GM19035 (cell line): ENCODE results near the gene ZNF285.
"Not testable (repeated sequence)": the region's sequence is repeated elsewhere in the genome, so short reads cannot be mapped to it uniquely, and the experiment has no call there.

Source experiments
- ATAC-seq: cut with Tn5 transposase; IDR thresholded peaks from one replicate; pipeline ENCODE4 v1.9.1; 2021; ENCODE audit not compliant: unreplicated experiment

ZNF285 gene

DNA sequence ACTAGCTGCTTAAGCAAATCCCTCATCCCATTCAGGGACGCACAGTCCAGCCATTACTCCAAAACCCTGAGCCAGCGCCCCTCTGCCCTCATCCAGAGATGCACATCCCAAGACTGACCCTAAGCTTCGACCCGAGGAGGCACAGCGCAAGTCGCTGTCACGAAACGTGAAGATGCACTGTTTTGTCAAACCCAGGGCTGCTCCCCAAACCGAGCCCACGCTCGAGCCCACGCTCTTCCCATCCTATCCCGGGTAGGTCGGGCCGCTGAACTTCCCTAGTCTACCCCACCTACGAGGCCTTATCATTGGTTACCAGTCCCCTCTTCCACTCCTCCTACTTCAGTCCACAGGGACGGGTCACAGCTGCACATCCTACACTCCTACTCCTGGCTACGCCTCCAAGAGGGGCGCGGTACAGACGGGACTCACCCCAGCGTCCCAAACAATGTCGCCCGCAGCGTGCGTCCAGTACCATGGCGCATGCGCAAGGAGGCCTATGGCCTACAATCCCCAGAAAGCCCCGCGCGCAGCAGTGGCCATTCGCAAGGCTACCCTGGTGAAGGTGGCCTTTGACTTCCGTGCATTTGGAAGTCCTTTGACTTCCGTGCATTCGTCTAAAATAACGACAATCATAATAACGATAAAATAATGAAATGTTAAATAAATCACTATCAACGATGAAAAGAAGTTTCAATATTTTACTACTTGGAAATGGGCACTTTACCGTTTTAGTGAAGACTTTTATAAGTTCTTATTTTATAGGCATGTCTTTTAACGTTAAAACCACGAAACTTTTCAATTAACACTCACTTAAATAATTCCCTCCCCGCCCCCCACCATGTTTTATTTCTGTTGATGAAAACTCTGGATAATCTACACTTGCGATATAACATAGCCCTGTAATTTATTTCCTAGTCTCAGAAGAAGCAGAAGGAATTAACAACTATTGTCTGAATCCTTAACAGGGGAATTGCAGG, at the start of gene ZNF285:
TSS of gene ZNF285 (minus strand) at position 470 of the 977 bp plus-strand sequence. CDS start 4,395 bp downstream, outside the sequence.
- ATAC-seq, result no peak

DNA sequence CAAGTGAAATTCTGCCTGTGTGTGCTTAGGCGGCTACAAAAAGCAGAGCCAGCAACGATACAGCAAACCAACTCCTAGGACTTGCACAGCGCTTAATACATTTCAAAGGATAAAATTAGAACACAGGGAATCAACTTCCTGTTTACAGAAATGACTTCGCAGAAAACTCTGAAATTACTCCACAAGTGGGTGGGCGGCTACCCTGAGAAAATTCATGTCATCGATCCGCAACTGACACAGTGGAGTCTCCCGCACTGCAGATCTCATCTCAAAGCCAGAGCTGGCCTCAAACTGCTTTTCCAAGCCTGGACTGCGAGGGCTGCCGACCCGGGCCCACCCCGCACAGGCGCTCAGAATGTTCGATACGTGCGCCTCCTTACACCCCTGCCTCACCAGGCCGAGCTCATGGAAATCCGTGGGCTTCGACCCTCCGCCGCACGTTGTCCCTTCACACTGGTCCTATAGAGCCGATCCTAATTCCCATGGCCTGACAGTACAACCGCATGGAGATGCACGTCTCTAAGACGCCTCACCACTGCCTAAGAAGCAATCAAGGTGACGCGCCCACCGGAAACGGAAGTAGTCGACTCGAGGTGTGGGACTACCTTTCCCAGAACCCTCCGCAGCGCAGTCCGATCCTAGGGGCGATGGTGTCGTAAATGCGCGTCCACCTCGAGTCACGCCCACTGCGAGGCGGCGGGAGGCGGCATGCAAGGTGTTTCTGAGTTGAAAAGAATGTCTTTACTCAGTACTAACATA, 46.7 kb upstream of the ZNF285 start, which contains the start of gene ZNF229:
TSS of gene ZNF229 (minus strand) at position 557 of the 759 bp plus-strand sequence. CDS start 5,625 bp downstream, outside the sequence.
- no peak for ATAC-seq

DNA sequence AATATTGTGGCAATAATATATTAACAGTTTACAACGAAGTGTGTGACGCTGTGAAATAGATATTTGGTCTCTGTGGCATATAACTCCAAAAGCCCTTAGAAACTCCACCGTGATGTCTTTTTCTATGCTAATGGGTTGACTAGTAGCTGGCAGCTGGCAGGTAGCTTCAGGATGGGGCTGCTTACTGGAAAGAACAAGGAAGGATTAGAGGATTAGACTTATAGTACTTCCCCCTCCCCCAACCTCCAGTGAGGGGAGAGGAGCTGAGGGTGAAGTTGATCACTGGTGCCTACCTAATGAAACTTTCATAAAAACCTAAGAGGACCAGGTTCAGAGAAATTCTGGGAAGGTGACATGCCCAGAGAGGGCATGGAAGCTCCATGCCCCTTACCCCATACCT, 37.0 kb upstream of the ZNF285 start:
- no peak for ATAC-seq

DNA sequence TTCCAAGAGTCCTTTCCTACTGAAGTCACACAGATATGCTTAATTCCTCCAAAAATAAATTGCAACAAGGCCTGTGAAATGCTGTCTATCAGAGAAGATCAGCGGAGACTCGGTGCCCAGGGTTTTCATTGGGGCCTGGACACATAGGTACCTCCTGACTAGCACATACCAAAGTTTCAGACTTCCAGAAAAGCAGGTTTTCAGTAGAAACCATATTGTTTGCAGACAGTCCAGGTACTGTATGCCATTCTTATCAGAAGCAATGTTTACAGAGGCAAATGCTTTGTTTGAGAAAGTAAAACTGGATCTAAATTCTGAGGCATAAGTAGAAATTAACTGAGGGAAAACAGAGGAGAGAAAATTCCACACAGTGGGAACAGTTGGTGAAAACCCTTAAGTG, 34.0 kb upstream of the ZNF285 start:
- no peak for ATAC-seq

DNA sequence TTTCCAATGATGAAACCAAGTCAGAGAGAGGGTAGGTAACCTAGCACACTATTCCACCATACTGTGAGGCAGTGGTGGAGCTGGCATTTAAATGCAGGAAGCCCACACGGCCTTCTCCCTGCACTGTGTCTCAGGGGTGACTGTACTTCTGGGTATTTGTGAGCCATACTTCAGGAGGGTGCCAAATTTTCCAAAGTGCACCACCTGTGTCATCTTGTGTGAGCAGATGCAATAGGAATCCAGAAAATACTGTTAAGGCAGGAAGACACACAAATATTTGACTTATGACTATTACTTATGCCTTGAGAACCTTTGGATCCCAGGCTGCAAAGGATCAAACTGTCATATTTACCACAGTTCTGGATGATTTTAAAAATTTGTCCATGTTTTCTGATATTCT, 29.5 kb upstream of the ZNF285 start:
- no peak for ATAC-seq

DNA sequence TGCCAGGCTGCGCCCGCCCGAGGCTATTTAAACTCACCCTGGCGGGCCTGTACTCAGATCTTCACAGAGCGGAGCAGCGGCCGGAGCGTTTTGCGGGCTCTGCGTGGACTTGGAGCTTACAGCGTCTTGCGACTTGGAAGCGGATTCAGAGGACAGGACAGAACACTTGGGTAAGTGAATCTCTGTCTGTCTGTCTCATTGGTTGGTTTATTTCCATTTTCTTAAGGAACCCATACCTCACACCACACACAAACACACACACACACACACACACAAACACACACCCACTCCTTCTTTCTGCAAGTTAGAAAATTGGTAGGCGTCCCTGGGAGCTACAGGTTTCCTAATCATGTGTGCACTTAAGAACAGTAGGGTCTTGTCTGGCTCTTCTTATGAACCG, 14.1 kb upstream of the ZNF285 start:
- ATAC-seq, result not testable (repeated sequence)

DNA sequence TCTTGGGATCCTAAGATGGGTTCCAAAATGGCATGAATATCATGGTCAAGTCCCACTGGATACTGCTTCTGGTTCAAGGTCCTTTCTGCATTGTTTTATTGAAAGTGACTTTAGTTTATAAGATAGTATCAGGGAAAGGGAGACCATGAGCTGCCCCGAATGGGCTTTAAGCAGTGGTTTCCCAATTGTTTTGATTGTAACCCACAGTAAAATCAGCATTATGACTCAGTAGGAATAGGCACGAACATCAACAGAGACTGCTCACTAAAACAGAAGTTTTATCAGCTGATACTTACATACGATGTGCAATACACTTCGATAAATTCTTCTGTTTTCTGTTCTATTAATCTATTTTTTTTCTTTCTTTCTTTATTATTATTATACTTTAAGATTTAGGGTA, 12.1 kb downstream of the ZNF285 start:
- ATAC-seq, result not testable (repeated sequence)

DNA sequence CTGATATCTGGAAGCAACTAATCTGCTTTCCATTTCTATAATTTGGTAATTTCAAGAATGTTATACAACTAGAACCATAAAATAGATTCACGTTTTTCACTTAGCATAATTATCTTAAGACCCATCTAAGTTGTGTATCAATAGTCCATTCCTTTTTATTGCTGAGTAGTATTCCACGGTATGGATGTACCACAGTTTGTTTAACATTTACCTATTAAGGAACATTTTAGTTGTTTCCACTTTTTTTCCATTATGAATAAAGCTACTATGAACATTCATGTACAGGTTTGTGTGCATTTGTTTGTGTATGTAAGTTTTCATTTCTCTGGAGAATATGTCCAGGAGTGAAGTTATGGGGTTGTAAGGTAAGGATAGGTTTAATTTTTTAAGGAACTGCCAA, 26.6 kb downstream of the ZNF285 start:
- ATAC-seq, result no peak

DNA sequence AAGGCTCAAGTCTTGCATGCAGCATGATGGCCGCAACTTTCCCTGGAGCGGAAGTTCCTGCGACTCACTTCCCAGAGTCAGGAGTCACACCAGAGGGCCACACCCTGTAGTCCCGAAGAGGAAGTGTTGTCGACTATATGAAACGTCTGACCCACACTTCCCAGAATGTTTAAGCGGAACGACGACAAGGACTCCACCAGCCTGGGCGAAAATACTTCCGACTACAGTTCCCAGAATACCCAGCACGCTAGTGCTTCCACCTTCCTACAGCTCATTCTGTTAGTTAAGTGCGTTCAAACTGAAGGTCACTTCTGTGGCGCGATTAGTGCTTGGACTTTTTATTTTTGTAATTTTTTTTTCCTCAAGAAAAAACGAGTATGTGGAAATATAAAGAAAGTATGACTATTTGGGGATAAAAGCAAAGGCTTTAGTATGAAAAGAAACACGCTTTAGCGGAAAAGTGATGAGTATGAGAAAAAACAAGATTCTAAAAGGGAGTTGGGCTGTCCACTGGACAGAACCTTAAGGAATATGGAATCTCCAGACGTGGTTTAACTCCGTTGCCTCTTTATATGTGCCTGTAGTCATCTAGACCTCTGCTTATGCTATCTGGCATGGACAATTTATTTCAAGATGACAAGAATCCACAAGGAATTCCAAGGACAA, 29.5 kb downstream of the ZNF285 start:
- ATAC-seq, result no peak

DNA sequence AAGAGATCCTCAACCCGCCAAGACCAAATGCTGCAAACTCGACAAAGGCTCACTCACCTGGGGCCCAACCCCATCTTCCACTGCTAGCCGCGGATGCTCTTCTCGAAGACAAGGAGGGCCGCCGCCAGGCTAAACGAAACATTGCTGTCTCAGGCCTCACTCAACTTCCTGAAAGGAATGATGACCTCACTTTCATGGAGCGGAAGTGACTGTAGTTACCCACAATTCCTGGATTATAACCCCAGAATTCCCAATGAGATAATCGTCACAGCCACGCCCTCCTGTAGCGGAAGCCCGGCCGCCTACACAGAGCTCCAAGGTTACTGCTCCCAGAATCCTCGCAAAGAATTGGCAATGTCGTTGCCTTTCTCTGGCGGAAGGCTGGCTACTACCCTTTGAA, 34.4 kb downstream of the ZNF285 start:
- ATAC-seq, result no peak

DNA sequence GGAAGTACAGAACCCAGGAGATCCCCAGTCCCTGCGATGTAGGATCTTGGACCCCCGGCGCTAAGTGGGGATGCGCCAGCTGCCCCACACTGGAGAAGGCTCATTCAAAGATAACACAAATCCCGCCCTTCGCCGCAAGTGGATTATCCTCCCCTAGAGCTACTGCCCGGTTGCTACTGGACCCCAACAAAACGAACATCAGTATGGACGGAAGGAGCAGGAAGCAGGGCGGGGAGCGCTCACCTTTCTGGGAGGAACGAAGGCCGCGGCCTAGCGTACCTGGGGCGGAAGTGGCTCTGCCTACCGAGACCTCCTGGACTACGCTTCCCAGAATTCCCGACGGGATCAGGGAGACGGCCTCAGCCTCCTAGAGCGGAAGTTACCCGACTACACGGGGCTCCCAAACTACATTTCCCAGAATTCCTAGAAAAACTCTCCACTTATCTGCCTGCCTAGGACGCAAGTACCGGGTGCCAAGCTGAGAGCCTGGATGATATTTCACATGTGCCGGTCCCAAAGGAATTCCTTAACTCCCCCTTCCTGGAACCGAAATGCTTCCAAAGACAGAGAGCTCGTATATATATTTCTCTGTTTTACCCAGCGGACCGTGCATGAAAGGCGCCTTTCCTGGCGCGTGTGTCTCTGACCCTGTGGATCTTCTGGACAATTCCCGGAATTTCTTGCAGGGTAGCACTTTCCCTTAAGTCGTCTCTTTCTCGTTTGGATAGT, 44.9 kb downstream of the ZNF285 start, which contains the start of gene ZNF112:
TSS of gene ZNF112 (minus strand) at position 298 of the 729 bp plus-strand sequence. CDS start 16,141 bp downstream, outside the sequence.
- ATAC-seq, result no peak

DNA sequence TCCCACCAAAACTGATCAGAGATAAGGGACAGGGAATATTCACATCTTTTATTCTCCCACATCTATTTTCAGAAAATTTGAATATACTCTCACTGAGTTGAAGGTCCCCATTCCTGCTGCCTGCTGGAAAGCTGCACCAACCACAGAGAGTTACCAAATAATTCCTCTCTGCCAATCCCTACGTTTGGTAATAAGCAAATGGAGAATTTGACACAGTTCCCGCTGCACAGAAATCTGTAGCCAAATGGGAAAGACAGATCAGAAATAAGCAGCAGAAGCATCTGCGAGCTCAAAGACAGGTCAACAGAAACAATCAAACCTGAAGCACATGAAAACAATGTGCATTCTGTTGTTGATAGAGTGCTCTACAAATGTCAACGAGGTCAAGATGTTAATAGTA, 54.9 kb downstream of the ZNF285 start:
- no peak for ATAC-seq

DNA sequence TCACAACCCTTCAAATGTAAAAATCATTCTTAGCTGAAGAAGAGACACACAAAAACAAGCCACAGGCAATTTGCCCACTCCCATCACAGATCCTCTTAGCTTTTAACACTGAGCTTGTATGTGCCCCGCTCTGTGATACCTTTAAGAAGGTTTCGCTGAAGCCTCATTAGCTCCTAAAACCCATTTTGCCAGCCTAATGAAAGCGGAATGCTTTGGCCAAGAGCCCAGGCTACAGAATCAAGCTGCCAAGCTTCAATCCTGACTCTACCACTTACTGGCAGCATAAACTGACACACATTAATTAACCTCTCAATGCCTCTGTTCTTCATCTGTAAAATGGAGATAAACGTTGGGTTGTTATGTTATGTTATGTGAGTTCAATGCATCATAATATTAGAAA, 55.4 kb downstream of the ZNF285 start:
- ATAC-seq, result no peak

DNA sequence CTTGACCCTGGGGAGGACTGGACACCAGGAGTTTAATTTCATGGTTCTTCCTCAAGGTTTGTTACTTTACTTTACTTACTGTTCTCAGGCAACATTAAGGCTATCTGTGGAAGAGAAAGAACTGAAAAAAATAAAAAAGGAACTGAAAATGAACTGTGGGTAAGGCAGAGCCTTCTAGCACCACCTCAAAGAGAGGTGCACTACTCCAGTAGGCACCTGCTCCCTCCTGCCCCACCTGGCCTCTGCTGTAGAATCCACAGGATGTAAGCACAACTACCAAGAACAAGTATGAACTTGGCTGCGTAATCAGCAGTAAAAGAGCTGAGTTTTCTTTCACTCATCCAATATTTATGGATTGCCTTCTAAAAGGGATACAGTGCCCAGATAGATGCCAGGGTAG, 57.2 kb downstream of the ZNF285 start:
- ATAC-seq, result no peak

DNA sequence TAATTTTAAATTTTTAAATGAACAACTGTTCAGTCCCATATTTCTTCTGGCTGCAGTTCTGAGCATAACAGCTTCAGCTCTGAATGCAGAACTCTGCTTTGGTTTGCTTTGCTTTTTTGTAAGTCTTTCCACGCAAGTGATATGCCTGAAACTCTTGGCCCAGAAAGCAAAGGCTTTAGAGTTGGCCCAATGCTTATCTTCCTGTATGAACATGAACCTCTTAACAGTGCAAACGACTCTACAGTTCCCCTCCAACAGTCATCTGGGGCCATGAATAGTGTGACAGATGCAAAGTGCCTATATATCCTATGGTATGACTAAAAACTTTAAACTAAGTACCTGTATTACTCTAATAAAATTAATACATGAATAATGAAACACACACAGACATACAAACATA, 59.6 kb downstream of the ZNF285 start:
- no peak for ATAC-seq

DNA sequence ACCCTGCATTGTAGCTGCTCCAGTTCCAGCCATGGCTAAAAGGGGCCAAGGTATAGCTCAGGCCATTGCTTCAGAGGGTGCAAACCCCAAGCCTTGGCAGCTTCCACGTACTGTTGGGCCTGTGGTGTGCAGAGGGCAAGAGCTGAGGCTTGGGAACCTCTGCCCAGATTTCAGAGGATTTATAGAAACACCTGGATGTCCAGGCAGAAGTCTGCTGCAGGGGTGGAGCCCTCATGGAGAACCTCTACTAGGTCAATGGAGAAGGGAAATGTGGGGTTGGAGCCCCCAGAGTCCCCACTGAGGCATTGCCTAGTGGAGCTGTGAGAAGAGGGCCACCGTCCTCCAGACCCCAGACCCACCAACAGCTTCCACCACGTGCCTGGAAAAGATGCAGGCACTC, 66.8 kb downstream of the ZNF285 start:
- ATAC-seq, result not testable (repeated sequence)
